ENCODE data around the gene STK11.

DNA sequence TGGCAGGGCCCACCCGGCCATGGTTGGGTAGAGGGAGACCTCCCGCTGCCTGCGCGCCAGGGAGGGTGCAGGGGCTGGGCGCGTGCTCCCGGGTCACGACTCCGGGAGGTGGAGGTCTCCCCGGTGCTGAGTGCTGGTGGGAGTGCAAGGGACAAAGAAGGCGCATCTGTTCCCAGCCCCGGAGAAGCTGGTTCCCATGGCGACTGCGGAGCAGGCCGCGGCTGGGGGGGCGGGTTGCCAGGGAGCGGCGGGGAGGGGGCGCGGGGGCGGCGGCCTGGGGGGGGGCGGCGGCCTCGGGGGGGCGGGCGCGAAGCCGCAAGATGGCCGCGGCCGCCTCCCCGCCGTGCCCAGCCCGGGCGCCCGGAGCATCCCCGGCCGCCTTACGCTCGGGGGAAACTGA lies 31.0 kb downstream of the STK11 start:
- TF ChIP-seq, protein P1, sequence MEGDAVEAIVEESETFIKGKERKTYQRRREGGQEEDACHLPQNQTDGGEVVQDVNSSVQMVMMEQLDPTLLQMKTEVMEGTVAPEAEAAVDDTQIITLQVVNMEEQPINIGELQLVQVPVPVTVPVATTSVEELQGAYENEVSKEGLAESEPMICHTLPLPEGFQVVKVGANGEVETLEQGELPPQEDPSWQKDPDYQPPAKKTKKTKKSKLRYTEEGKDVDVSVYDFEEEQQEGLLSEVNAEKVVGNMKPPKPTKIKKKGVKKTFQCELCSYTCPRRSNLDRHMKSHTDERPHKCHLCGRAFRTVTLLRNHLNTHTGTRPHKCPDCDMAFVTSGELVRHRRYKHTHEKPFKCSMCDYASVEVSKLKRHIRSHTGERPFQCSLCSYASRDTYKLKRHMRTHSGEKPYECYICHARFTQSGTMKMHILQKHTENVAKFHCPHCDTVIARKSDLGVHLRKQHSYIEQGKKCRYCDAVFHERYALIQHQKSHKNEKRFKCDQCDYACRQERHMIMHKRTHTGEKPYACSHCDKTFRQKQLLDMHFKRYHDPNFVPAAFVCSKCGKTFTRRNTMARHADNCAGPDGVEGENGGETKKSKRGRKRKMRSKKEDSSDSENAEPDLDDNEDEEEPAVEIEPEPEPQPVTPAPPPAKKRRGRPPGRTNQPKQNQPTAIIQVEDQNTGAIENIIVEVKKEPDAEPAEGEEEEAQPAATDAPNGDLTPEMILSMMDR (conservative IDR thresholded peaks at IDR 0.05; ENCODE audit: low read length) = no peak
- no peak for TF ChIP-seq EZH2phosphoT487 (IDR thresholded peaks at IDR 0.05; ENCODE audit: borderline replicate concordance)

Measured in Loucy (cell line).